Muscle of back (tissue), 11 donors: ENCODE results near the gene LILRA6. TPM values are rescaled to one million over a fixed set of nuclear protein-coding genes. Genes with fewer than 3 reads are reported as not detected.
"Not testable (repeated sequence)": the region's sequence is repeated elsewhere in the genome, so short reads cannot be mapped to it uniquely, and the experiment has no call there.

Experiments used
- DNase-seq, 3 donors: peaks; one replicate each; pipeline versions ENCODE4 v3.0.0 to v3.0.0-alpha.2; 2013
- polyA plus RNA-seq, 10 donors: library from polyadenylated mRNA; unstranded; fragments of 120-200 nt; gene quantifications; one replicate each; pipeline ENCODE4 v1.2.1, GENCODE V29; 2013; ENCODE audit not compliant: insufficient read length in 10 of 10

LILRA6 gene
- polyA plus RNA-seq, 10 donors: 1.1 to 2.6 (median 1.5) TPM

GRCh38 chr19:54231077-54231931, 11.3 kb downstream of the LILRA6 start:
- peak; percentile 52 to 77 (median 73) for DNase-seq

GRCh38 chr19:54230031-54230430, 12.6 kb downstream of the LILRA6 start:
- DNase-seq: no peak

- no peak for DNase-seq
Measured at GRCh38 chr19:54229146-54229545, 13.4 kb downstream of the LILRA6 start.

- not testable (repeated sequence) for DNase-seq
Measured at GRCh38 chr19:54224619-54225018, 18.0 kb downstream of the LILRA6 start.

- not testable (repeated sequence) for DNase-seq
Measured at GRCh38 chr19:54223937-54224281, 18.7 kb downstream of the LILRA6 start.

- not testable (repeated sequence) for DNase-seq
Measured at GRCh38 chr19:54223277-54223936, 19.2 kb downstream of the LILRA6 start.

GRCh38 chr19:54222474-54223276, 19.9 kb downstream of the LILRA6 start, which contains the start of gene LILRB3:
LILRB3 (minus strand) TSS chr19:54223007; CDS start chr19:54222976, 31 bp downstream.
- not testable (repeated sequence) for DNase-seq

GRCh38 chr19:54221947-54222346, 20.6 kb downstream of the LILRA6 start:
- DNase-seq: not testable (repeated sequence)

GRCh38 chr19:54219702-54220101, 22.9 kb downstream of the LILRA6 start:
- DNase-seq: not testable (repeated sequence)

GRCh38 chr19:54218960-54219661, 23.5 kb downstream of the LILRA6 start:
- DNase-seq: no peak

GRCh38 chr19:54218259-54218658, 24.3 kb downstream of the LILRA6 start:
- no peak for DNase-seq

GRCh38 chr19:54217517-54218247, 24.9 kb downstream of the LILRA6 start:
- DNase-seq: not testable (repeated sequence)

GRCh38 chr19:54216869-54217268, 25.7 kb downstream of the LILRA6 start:
- no peak for DNase-seq

GRCh38 chr19:54214734-54215133, 27.9 kb downstream of the LILRA6 start:
- DNase-seq: not testable (repeated sequence)

GRCh38 chr19:54214217-54214616, 28.4 kb downstream of the LILRA6 start:
- not testable (repeated sequence) for DNase-seq

- no peak for DNase-seq
Measured at GRCh38 chr19:54211235-54211634, 31.4 kb downstream of the LILRA6 start.

- DNase-seq: peak; percentile 59 to 89 (median 64)
Measured at GRCh38 chr19:54209811-54210494, 32.6 kb downstream of the LILRA6 start.

GRCh38 chr19:54209058-54209810, 33.4 kb downstream of the LILRA6 start:
- DNase-seq: no peak

GRCh38 chr19:54208784-54209057, 33.9 kb downstream of the LILRA6 start:
- DNase-seq: no peak
